Measurements from ENCODE around the gene USF2.

The USF2 gene

DNA sequence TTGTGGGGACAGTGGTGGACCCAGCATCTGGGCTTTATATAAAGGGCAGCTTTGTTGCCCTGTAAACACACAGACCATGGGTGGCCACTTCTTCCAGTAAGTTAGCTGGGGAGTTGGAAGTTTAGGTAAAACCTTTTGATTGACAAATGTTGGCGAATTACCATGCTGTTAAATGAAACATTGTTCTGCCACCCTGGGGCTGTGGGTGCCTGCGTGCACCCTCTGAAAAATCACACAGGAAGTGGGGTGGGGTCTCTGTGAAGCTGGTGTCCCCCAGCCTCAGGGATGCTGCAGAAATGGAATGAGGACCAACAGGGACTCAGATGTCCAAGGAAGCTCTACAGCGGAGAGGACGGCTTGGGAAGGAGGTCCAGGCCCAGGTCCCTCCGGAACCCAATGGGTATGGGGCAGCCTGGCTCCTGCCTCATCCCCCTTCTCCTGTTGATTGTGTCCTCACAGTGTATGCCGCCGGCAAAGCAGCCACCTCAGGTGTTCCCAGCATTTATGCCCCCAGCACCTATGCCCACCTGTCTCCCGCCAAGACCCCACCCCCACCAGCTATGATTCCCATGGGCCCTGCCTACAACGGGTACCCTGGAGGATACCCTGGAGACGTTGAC is 2.8 kb upstream of the USF2 start:
- no peak for DNase-seq (ENCODE audit: low spot score)

DNA sequence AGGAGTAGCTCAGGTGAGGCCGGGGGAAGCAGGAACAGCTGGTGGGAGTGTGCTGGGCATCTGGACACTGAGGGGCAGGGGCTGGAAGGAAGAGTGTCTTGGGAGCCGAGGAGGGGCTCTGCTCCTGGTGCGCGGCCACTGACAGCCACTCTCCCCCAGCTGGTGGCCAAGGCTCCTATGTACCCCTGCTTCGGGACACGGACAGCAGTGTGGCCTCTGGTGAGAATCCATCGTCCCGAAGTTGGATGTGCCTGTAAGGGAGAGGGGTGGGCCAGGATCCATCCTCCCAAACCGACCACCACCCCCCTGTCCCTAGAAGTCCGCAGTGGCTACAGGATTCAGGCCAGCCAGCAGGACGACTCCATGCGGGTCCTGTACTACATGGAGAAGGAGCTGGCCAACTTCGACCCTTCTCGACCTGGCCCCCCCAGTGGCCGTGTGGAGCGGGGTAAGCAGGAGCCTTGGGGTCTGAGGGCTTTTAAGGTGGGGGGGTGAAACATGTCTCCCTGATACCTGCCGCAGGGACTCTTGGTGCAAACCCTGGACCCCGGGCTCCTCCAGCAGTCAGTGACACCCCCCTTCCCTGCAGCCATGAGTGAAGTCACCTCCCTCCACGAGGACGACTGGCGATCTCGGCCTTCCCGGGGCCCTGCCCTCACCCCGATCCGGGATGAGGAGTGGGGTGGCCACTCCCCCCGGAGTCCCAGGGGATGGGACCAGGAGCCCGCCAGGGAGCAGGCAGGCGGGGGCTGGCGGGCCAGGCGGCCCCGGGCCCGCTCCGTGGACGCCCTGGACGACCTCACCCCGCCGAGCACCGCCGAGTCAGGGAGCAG is 2.0 kb upstream of the USF2 start:
- DNase-seq (ENCODE audit: low spot score): peak; percentile 39

GRCh38 chr19:35267353-35267817 is 1.4 kb upstream of the USF2 start:
- DNase-seq (ENCODE audit: low spot score): no peak

DNA sequence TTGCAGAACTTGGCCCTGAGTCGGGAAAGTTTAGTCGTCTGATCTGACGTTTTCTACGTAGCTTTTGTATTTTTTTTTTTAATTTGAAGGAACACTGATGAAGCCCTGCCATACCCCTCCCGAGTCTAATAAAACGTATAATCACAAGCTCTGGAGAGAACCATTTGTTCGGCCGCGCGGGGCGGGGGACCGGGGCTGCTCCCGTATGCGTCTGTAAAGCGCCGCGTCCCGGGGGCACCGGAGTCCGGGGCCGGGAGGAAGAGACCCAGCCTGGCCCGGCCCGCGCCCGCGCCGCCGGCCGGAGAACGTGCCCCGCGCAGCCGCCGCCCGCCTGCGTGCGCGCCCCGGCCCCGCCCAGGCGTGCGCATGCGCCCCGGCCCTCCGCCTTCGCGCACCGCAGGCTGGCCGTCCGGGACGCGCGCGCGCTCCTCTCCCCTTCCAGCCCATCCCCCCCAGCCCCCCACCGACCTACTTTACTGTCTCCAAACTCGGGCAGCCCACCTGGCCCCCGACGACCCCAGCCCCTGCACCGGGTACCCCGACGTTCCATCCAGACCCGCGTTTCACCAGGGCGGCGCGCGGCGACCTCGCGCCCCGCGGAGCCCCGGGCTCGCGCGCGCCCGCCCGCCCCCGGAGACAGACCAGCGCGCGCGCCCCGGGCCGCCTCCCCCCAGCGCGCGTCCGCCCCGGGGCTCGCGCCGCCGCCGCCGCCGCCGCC is 785 bp upstream of the USF2 start:
- peak; percentile 94 for DNase-seq (ENCODE audit: low spot score)

- DNase-seq (ENCODE audit: low spot score): peak; percentile 54
Observed at GRCh38 chr19:35269438-35270117, 816 bp downstream of the USF2 start.

DNA sequence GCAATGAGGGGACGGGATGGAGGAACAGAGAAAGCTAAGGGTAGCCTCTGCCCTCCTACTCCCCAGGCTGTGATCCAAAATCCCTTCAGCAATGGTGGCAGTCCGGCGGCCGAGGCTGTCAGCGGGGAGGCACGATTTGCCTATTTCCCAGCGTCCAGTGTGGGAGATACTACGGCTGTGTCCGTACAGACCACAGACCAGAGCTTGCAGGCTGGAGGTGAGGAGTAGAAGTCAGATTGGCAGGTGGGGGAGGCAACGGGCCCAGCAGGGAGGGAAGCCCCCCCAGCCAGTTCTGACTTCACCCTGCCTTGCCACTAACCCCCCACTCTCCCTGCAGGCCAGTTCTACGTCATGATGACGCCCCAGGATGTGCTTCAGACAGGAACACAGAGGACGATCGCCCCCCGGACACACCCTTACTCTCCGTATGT is 1.6 kb downstream of the USF2 start:
- DNase-seq (ENCODE audit: low spot score): no peak

GRCh38 chr19:35271546-35271945 is 2.8 kb downstream of the USF2 start:
- DNase-seq (ENCODE audit: low spot score): no peak

DNA sequence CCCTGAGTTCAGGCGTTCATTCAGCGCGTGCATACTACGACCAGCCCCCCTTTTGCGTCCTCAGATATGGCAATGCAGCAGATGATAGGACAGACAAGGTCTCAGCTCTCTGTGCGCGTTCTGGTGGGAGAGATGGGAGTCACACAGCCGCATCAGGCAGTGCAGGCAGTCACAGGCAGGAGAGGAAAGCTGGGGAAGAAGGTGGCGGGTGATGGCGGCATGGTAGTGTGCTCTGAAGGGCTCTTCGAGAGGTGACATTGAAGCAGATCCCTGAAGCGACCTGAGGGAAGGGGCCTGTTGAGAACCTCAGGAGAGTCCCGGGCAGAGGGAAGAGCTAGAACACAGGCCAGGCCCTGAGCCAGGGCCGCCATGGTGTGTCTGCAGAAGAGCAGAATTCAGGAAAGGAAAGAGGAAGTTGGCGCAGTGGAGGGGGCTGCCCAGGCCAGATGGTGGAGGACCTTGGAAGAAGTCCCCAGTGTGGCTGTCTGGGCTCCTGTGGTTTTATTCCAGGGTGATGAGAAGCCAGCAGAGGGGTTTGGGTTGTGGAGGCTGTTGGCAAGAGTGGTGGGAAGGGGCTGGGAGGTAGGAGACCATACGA is 3.5 kb downstream of the USF2 start:
- no peak for DNase-seq (ENCODE audit: low spot score)

DNA sequence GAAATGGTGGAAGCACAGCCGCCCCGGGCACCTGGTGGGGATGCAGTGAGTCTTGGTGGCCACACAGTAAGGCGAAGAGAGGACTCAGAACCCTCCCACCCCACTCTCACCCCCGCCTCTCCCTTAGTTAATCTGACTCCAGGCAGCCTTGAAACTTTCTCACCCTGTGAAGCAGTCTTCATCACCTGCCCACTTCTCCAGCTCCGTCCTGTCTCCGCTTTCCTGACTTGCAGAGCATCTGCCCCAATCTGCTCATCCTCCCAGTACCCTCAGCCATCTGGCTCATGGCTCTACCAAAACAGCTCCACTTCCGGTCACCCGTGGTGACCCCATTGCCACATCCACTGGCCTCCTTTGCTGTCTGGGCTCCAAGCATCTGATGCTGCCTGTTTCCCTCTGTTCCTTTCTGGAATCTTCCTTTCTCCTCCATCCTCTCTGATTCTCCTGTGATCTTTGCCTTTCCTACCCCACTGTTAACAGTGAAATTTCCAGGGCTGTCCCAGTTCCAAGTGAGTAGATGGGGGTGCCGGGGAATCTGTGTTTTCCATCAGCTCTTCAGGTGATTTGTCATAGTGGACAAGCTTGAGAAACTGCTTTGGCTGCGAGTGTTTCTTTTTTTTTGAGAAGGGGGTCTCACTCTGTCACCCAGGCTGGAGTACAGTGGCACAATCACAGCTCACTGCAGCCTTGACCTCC is 4.3 kb downstream of the USF2 start:
- no peak for DNase-seq (ENCODE audit: low spot score)

GRCh38 chr19:35273686-35274259 is 5.0 kb downstream of the USF2 start:
- DNase-seq (ENCODE audit: low spot score): no peak

DNA sequence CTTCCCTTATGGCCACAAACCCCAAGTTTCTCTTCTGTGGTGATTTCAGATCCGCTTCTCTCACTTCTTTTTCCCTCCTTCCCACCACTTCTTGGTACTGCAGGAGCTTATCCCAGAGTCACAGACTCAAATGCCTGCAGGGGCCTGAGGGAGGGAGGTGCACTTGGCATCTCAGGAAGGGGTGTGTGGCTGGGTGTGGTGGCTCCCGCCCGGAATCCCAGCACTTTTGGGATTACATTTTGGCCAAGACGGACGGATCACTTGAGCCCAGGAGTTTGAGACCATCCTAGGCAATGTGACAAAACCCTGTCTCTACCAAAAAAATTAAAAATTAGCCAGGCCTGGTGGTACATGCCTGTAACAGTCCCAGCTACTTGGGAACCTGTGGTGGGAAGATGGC is 5.6 kb downstream of the USF2 start:
- no peak for DNase-seq (ENCODE audit: low spot score)

DNA sequence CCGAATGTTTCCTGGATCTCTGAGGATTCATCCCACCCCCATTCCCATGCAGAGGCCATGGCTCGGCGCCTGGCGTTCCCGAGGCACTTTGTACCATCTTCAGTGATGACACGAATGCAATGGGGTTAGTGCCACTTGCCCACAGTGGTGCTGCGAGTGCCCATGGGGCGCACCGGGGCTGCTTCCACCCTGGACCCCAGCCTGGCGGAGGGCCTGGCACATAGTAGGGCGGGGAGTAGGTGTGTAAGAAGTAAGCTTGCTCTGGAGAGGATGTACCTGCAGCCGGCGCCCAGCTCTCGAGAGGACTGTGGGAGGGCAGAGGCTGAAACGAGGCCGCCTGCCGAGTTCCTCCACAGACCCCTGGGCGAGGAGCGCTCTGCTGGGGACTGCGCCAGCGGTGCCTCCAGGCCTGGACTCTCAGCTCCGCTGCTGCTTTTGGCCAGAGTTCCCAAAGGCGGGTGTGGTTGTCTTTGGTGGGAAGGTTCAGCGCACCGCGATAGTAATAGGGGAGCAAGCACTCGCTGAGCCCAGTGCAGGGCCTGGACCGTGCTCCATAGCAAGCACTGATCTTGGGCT is 8.0 kb downstream of the USF2 start:
- DNase-seq (ENCODE audit: low spot score): no peak

- no peak for DNase-seq (ENCODE audit: low spot score)
Observed at GRCh38 chr19:35278578-35279284, 10.0 kb downstream of the USF2 start.

- DNase-seq (ENCODE audit: low spot score): no peak
Observed at GRCh38 chr19:35279374-35279773, 10.6 kb downstream of the USF2 start.

DNA sequence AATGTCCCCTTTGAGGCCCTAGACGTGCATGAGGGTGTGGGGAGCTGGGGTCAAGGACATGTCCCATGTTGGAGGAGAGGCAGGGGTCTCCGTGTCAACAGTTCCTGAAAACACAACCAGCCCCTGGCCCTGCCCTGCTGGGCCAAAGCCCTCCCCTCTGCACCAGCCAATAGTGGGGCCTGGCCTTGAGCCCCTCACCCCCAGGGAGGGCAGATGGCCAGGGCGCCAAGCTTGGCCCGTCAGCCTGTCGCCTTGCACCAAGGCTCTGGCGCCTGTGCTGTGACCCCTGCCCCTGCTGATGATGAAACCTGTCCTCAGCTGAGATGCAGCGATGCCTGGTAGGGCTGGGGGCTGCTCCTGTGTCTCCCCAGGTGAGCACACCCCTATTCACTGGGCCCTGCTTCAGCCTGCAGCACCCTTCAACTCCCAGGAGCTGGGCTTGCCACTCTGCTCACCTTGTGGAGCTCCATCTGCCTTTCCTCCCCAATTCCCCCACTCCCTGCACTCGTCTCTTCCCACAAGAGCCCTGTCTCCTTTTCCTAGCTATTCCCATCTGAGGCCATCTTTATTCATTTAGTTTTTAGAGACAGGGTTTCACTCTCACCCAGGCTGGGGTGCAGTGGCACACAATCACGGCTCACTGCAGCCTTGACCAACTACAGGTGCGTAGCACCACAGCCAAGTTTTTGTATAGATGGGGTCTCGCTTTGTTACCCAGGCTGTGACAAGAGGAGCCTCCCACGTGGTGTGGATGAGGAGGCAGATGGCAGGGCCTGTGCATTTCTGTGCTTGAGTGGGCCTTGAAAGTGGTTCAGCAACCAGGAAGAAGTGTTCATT is 11.4 kb downstream of the USF2 start:
- no peak for DNase-seq (ENCODE audit: low spot score)

- no peak for DNase-seq (ENCODE audit: low spot score)
Observed at GRCh38 chr19:35281303-35281702, 12.5 kb downstream of the USF2 start.

DNA sequence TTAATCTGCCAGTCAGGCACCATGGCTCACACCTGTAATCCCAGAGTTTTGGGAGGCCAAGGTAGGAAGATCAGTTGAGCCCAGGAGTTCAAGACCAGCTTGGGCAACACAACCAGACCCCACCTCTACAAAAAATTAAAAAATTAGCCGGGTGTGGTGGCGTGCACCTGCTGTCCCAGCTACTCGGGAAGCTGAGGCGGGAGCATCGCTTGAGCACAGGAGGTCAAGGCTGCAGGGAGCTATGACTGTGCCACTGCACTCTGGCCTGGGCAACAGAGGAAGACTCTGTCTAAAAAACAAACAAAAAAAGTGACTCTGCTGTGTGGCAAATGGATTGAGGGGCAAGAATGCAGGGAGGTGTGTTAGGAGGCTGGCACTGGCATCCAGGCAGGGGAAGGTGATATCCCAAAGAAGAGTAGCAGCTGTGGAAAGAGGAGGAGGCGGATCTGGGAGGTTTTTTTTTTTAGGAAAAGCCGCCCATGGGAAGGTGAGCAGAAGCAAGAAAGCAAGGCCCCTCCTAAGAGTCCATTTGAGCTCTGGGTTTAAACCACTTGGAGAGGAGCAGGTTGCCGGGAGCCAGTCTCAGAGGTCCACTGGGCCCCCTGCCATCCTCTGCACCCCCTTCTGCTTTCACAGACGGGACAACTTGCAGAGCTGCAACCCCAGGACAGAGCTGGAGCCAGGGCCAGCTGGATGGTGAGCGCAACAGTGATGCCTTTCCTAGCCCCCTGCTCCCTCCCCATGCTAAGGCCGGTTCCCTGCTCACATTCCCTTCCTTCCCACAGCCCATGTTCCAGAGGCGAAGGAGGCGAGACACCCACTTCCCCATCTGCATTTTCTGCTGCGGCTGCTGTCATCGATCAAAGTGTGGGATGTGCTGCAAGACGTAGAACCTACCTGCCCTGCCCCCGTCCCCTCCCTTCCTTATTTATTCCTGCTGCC is 15.7 kb downstream of the USF2 start:
- no peak for DNase-seq (ENCODE audit: low spot score)

- DNase-seq (ENCODE audit: low spot score): no peak
Observed at GRCh38 chr19:35285095-35285449, 16.3 kb downstream of the USF2 start.

All from COLO829 (cell line).